Measurements from ENCODE around the gene FBXO2. TPM values are rescaled to one million over a fixed set of nuclear protein-coding genes. Genes with fewer than 3 reads are reported as not detected.

The FBXO2 gene
- total RNA-seq, 1 donor from 2014 or later, result 64.0 TPM

DNA sequence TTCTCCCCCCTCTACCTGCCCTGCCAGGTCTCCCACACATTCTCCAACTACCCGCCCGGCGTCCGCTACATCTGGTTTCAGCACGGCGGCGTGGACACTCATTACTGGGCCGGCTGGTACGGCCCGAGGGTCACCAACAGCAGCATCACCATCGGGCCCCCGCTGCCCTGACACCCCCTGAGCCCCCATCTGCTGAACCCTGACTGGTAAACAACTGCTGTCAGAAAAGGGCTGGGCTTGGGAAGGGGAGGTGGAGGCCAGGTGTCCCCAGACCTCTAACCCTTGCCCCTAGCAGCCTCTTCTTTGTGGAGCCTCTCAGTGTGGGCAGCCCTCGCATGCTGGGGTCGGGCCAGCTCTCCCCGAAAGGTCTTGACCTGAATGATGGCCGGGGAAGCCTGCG is 6.9 kb upstream of the FBXO2 start:
- no peaks in the 10 kb centered on the region for H3K36me3 ChIP-seq (ENCODE audit: insufficient read depth, low read length)
- H3K9ac ChIP-seq (ENCODE audit: low read length), result no peak overlapping the region
- no peaks in the 10 kb centered on the region for H3K27me3 ChIP-seq (ENCODE audit: insufficient read depth, low read length)
- H3K27ac ChIP-seq (ENCODE audit: low read depth, low read length), result no peak overlapping the region
- no peak for DNase-seq (ENCODE audit: low read depth)
- no peak overlapping the region for H3K4me3 ChIP-seq (ENCODE audit: insufficient read depth, low read depth, low read length)
- Mint-ChIP-seq H3K36me3 (ENCODE audit: low read depth, unreplicated experiment) (peaks cover 25% of the 10 kb centered on the region), H3K4me3 (ENCODE audit: unreplicated experiment) (no peak overlapping the region), H3K4me1 (ENCODE audit: low read depth, unreplicated experiment) (no peaks in the 10 kb centered on the region), H3K27ac (ENCODE audit: unreplicated experiment) (no peak overlapping the region), H3K9me3 (ENCODE audit: unreplicated experiment) (no peaks in the 10 kb centered on the region), H3K27me3 (ENCODE audit: low read depth, unreplicated experiment) (peaks cover 1% of the 10 kb centered on the region)
- peaks cover 2% of the 10 kb centered on the region for H3K4me1 ChIP-seq (ENCODE audit: insufficient read depth, low read length)
- H3K9me3 ChIP-seq (ENCODE audit: insufficient read depth, low read depth, low read length), result no peaks in the 10 kb centered on the region
- no peak overlapping the region for H3K4me2 ChIP-seq (ENCODE audit: low read length)
- H4K20me1 ChIP-seq (ENCODE audit: insufficient read depth, low read length), result peaks cover 3% of the 10 kb centered on the region
- no peak overlapping the region for H2AFZ ChIP-seq (ENCODE audit: low read depth, low read length)
- no peaks in the 10 kb centered on the region for H3K79me2 ChIP-seq (ENCODE audit: insufficient read depth, low read length)
- no peak for FAIRE-seq
- no peak for TF ChIP-seq EZH2 (IDR thresholded peaks at IDR 0.05; ENCODE audit: insufficient read depth, low read length)
- TF ChIP-seq, protein P1, sequence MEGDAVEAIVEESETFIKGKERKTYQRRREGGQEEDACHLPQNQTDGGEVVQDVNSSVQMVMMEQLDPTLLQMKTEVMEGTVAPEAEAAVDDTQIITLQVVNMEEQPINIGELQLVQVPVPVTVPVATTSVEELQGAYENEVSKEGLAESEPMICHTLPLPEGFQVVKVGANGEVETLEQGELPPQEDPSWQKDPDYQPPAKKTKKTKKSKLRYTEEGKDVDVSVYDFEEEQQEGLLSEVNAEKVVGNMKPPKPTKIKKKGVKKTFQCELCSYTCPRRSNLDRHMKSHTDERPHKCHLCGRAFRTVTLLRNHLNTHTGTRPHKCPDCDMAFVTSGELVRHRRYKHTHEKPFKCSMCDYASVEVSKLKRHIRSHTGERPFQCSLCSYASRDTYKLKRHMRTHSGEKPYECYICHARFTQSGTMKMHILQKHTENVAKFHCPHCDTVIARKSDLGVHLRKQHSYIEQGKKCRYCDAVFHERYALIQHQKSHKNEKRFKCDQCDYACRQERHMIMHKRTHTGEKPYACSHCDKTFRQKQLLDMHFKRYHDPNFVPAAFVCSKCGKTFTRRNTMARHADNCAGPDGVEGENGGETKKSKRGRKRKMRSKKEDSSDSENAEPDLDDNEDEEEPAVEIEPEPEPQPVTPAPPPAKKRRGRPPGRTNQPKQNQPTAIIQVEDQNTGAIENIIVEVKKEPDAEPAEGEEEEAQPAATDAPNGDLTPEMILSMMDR (IDR thresholded peaks at IDR 0.05; ENCODE audit: insufficient read depth, low read depth, low read length), result no peak

- Histone ChIP-seq H3K4me2 (ENCODE audit: low read length) (no peak overlapping the region), H4K20me1 (ENCODE audit: insufficient read depth, low read length) (peaks cover 3% of the 10 kb centered on the region), H3K27ac (ENCODE audit: low read depth, low read length) (no peak overlapping the region), H3K36me3 (ENCODE audit: insufficient read depth, low read length) (no peaks in the 10 kb centered on the region), H3K4me1 (ENCODE audit: insufficient read depth, low read length) (peaks cover 5% of the 10 kb centered on the region), H3K9me3 (ENCODE audit: insufficient read depth, low read depth, low read length) (no peaks in the 10 kb centered on the region), H2AFZ (ENCODE audit: low read depth, low read length) (no peak overlapping the region), H3K79me2 (ENCODE audit: insufficient read depth, low read length) (no peaks in the 10 kb centered on the region), H3K27me3 (ENCODE audit: insufficient read depth, low read length) (no peaks in the 10 kb centered on the region), H3K4me3 (ENCODE audit: insufficient read depth, low read depth, low read length) (no peak overlapping the region), H3K9ac (ENCODE audit: low read length) (no peak overlapping the region)
- no peaks in the 10 kb centered on the region for H3K9me3 Mint-ChIP-seq (ENCODE audit: unreplicated experiment)
- H3K4me3 Mint-ChIP-seq (ENCODE audit: unreplicated experiment), result no peak overlapping the region
- no peak overlapping the region for H3K27ac Mint-ChIP-seq (ENCODE audit: unreplicated experiment)
- peaks cover 1% of the 10 kb centered on the region for H3K27me3 Mint-ChIP-seq (ENCODE audit: low read depth, unreplicated experiment)
- H3K36me3 Mint-ChIP-seq (ENCODE audit: low read depth, unreplicated experiment), result peaks cover 25% of the 10 kb centered on the region
- peaks cover 3% of the 10 kb centered on the region for H3K4me1 Mint-ChIP-seq (ENCODE audit: low read depth, unreplicated experiment)
- DNase-seq (ENCODE audit: low read depth) (no peak), FAIRE-seq (no peak)
- TF ChIP-seq, protein P1 (IDR thresholded peaks at IDR 0.05; ENCODE audit: insufficient read depth, low read depth, low read length), result no peak
- no peak for TF ChIP-seq EZH2 (IDR thresholded peaks at IDR 0.05; ENCODE audit: insufficient read depth, low read length)
Measured at GRCh38 chr1:11659748-11660147, 5.5 kb upstream of the FBXO2 start.

- peaks cover 3% of the 10 kb centered on the region for H3K4me1 Mint-ChIP-seq (ENCODE audit: low read depth, unreplicated experiment)
- no peak overlapping the region for H2AFZ ChIP-seq (ENCODE audit: low read depth, low read length)
- H3K4me1 ChIP-seq (ENCODE audit: insufficient read depth, low read length), result peaks cover 8% of the 10 kb centered on the region
- H3K4me2 ChIP-seq (ENCODE audit: low read length), result no peak overlapping the region
- peaks cover 25% of the 10 kb centered on the region for H3K36me3 Mint-ChIP-seq (ENCODE audit: low read depth, unreplicated experiment)
- no peaks in the 10 kb centered on the region for H3K27me3 ChIP-seq (ENCODE audit: insufficient read depth, low read length)
- H3K9me3 Mint-ChIP-seq (ENCODE audit: unreplicated experiment), result no peaks in the 10 kb centered on the region
- H3K9ac ChIP-seq (ENCODE audit: low read length), result no peak overlapping the region
- H3K4me3 ChIP-seq (ENCODE audit: insufficient read depth, low read depth, low read length), result no peak overlapping the region
- no peak overlapping the region for H3K27ac Mint-ChIP-seq (ENCODE audit: unreplicated experiment)
- H3K27ac ChIP-seq (ENCODE audit: low read depth, low read length), result no peak overlapping the region
- no peaks in the 10 kb centered on the region for H3K36me3 ChIP-seq (ENCODE audit: insufficient read depth, low read length)
- H3K9me3 ChIP-seq (ENCODE audit: insufficient read depth, low read depth, low read length), result no peaks in the 10 kb centered on the region
- DNase-seq (ENCODE audit: low read depth), result no peak
- TF ChIP-seq, protein P1 (IDR thresholded peaks at IDR 0.05; ENCODE audit: insufficient read depth, low read depth, low read length), result no peak
- no peak for TF ChIP-seq EZH2 (IDR thresholded peaks at IDR 0.05; ENCODE audit: insufficient read depth, low read length)
- H3K27me3 Mint-ChIP-seq (ENCODE audit: low read depth, unreplicated experiment), result peaks cover 1% of the 10 kb centered on the region
- FAIRE-seq, result no peak
- peaks cover 3% of the 10 kb centered on the region for H4K20me1 ChIP-seq (ENCODE audit: insufficient read depth, low read length)
- no peaks in the 10 kb centered on the region for H3K79me2 ChIP-seq (ENCODE audit: insufficient read depth, low read length)
- no peak overlapping the region for H3K4me3 Mint-ChIP-seq (ENCODE audit: unreplicated experiment)
Measured at GRCh38 chr1:11658542-11658941, 4.3 kb upstream of the FBXO2 start.

All from astrocyte (in vitro differentiated cells and primary cell).